Measurements from ENCODE around the gene THBS2.

- TF ChIP-seq POLR2AphosphoS5 (IDR thresholded peaks at IDR 0.05; ENCODE audit: low read depth, low read length) (no peak), SIN3A (IDR thresholded peaks at IDR 0.05; ENCODE audit: borderline replicate concordance, insufficient read depth, low read length) (no peak), TAF1 (IDR thresholded peaks at IDR 0.05; ENCODE audit: borderline replicate concordance, insufficient read depth, low read length) (no peak), REST (IDR thresholded peaks at IDR 0.05; ENCODE audit: insufficient read depth in 1 of 2, low read depth in 2 of 2, low read length in 2 of 2) (no peak)
Measured at GRCh38 chr6:169188475-169188874, 65.2 kb downstream of the THBS2 start.
